SK-N-SH (cell line): ENCODE data around the gene RHBDF2.

Experiments
- CTCF ChIP-seq: fragments of 200-600 bp; sonication (generic); IDR thresholded peaks from 2 replicates; pipeline ENCODE4 v1.6.1; 2017; ENCODE audit warnings: antibody characterized with exemption, mild to moderate bottlenecking, moderate library complexity
- ELF1 ChIP-seq: IDR thresholded peaks from 2 replicates; pipeline ENCODE4 v1.4.0; 2012
- EP300 ChIP-seq, 2 experiments: IDR thresholded peaks; 2 replicates each; pipeline versions ENCODE4 v1.4.0 to v1.6.1; 2012; ENCODE audit warnings: borderline replicate concordance in 1 of 2, low read depth in 1 of 2, low read length in 1 of 2
- EZH2phosphoT487 ChIP-seq: fragments of 200-600 bp; sonication (generic); IDR thresholded peaks from 2 replicates; pipeline ENCODE4 v1.6.1; 2017; ENCODE audit warnings: low read depth, mixed run types, mild to moderate bottlenecking, antibody characterized with exemption, moderate library complexity, borderline replicate concordance
- FOSL2 ChIP-seq: IDR thresholded peaks from 2 replicates; pipeline ENCODE4 v1.4.0; 2012; ENCODE audit warnings: low read depth, mild to moderate bottlenecking, moderate library complexity, borderline replicate concordance
- GABPA ChIP-seq: IDR thresholded peaks from 2 replicates; pipeline ENCODE4 v1.4.0; 2012; ENCODE audit warnings: low read depth, mild to moderate bottlenecking
- SIN3A ChIP-seq: IDR thresholded peaks from 2 replicates; pipeline ENCODE4 v1.6.1; 2012; ENCODE audit warnings: low read depth, mild to moderate bottlenecking, low read length, moderate library complexity, borderline replicate concordance
- SMC3 ChIP-seq: IDR thresholded peaks from 2 replicates; pipeline ENCODE4 v1.6.1; 2012; ENCODE audit warnings: low read depth, low read length, improper control_type of control experiment
- TF ChIP-seq, protein P1 (sequence below): fragments of 150-350 bp; IDR thresholded peaks from 2 replicates; pipeline ENCODE4 v1.6.1; 2017; ENCODE audit warnings: antibody characterized with exemption, low read length, low read depth, borderline replicate concordance
- TF ChIP-seq, protein P2 (sequence below): IDR thresholded peaks from 2 replicates; pipeline ENCODE4 v1.4.0; 2012; ENCODE audit warnings: low read depth

DNA sequence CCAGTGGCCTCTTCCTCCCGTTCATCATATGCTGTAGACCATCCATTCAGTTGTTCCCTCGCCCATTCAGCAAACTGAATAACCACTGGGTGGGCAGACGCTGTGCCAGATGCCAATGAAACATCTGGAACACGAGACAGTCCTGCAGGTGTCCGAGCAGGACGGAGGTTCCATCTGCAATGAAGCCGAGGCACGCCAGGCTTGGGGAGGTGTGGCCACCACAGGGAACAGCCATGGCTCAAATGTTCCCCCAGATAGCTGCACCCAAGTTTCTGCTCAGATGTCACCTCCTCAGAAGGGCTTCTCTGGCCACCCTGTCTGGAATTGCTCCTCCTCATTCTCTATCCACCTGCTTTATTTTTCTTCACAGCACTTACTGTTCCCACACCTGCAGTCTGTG lies 78.8 kb downstream of the RHBDF2 start:
- no peak for TF ChIP-seq GABPA
- TF ChIP-seq, protein P1, sequence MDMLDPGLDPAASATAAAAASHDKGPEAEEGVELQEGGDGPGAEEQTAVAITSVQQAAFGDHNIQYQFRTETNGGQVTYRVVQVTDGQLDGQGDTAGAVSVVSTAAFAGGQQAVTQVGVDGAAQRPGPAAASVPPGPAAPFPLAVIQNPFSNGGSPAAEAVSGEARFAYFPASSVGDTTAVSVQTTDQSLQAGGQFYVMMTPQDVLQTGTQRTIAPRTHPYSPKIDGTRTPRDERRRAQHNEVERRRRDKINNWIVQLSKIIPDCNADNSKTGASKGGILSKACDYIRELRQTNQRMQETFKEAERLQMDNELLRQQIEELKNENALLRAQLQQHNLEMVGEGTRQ, result no peak
- TF ChIP-seq CTCF, result no peak
- no peak for TF ChIP-seq SIN3A
- TF ChIP-seq EZH2phosphoT487, result no peak
- TF ChIP-seq FOSL2, result no peak
- TF ChIP-seq SMC3, result no peak
- TF ChIP-seq, protein P2, sequence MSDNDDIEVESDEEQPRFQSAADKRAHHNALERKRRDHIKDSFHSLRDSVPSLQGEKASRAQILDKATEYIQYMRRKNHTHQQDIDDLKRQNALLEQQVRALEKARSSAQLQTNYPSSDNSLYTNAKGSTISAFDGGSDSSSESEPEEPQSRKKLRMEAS, result no peak
- TF ChIP-seq ELF1, result no peak
- no peak for TF ChIP-seq EP300 (IDR thresholded peaks at IDR 0.05; ENCODE audit: borderline replicate concordance in 1 of 2, low read depth in 1 of 2, low read length in 1 of 2)
